NK-92 treated with Interleukin-12 subunit alpha and Interleukin-12 subunit beta, amount 100 ng/mL, for 24 hours (cell line): ENCODE data around the gene TDRD9.
"Not testable (repeated sequence)": the region's sequence is repeated elsewhere in the genome, so short reads cannot be mapped to it uniquely, and the experiment has no call there.

Source experiments
- DNase-seq: peaks from one replicate; lab custom pipeline; 2025; lab: John Stamatoyannopoulos, UW

Gene TDRD9, protein sequence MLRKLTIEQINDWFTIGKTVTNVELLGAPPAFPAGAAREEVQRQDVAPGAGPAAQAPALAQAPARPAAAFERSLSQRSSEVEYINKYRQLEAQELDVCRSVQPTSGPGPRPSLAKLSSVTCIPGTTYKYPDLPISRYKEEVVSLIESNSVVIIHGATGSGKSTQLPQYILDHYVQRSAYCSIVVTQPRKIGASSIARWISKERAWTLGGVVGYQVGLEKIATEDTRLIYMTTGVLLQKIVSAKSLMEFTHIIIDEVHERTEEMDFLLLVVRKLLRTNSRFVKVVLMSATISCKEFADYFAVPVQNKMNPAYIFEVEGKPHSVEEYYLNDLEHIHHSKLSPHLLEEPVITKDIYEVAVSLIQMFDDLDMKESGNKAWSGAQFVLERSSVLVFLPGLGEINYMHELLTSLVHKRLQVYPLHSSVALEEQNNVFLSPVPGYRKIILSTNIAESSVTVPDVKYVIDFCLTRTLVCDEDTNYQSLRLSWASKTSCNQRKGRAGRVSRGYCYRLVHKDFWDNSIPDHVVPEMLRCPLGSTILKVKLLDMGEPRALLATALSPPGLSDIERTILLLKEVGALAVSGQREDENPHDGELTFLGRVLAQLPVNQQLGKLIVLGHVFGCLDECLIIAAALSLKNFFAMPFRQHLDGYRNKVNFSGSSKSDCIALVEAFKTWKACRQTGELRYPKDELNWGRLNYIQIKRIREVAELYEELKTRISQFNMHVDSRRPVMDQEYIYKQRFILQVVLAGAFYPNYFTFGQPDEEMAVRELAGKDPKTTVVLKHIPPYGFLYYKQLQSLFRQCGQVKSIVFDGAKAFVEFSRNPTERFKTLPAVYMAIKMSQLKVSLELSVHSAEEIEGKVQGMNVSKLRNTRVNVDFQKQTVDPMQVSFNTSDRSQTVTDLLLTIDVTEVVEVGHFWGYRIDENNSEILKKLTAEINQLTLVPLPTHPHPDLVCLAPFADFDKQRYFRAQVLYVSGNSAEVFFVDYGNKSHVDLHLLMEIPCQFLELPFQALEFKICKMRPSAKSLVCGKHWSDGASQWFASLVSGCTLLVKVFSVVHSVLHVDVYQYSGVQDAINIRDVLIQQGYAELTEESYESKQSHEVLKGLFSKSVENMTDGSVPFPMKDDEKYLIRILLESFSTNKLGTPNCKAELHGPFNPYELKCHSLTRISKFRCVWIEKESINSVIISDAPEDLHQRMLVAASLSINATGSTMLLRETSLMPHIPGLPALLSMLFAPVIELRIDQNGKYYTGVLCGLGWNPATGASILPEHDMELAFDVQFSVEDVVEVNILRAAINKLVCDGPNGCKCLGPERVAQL (N-terminal part only)

DNA sequence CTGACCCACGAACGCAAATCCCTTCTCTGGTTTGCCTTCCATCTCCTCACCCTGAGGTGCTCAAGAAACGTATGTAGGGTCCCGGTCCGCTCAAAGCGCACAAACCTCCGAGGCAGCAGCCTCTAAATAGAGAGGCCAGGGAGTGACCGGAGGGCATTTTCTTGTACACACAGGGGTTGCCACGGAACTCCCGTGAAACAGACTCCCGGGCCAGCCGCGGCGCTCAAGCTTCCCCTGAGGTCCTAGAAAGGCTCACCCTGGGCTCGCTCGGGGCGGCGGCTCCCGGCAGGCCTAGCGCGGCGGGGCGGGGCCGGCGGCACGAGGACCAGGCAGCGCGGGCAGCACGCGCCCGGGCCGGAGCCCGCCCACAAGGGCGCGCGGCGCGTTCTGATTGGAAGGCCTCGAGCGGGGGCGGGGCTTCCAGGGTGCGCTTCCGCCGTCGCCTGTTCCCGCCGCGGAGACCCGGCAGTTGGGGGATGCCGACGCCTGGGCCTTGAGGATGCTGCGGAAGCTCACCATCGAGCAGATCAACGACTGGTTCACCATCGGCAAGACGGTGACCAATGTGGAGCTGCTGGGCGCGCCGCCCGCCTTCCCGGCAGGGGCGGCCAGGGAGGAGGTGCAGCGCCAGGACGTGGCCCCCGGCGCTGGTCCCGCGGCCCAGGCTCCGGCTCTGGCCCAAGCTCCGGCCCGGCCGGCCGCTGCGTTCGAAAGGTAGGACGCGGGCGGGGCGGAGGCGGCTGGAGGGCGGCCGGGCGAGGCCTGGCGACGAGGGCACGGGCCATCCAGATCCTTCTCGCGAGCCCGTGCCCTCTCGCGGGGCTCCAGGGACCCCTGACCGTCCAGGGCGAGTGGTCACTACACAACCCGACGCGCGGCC, at the start of gene TDRD9:
Gene TDRD9, plus strand, starts transcription at position 446 of the 880 bp plus-strand sequence. Its CDS starts 54 bp downstream, at position 500.
- no peak for DNase-seq

DNA sequence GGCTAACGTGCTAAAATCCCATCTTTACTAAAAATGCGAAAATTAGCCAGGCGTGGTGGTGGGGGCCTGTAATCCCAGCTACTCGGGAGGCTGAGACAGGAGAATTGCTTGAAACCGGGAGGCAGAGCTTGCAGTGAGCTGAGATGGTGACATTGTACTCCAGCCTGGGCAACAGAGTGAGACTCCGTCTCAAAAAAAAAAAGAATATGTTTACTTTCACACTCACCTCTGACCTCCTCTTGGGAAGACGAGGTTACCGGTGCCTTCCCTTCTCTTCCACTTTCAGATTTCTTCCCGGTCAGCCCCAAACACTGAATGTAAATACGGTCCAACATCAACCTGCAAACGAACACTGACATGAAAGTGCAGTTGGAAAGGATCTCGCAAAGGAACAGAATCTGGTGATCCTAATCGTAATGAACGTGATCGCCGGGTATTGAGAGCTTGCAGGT, 49.1 kb upstream of the TDRD9 start:
- no peak for DNase-seq

DNA sequence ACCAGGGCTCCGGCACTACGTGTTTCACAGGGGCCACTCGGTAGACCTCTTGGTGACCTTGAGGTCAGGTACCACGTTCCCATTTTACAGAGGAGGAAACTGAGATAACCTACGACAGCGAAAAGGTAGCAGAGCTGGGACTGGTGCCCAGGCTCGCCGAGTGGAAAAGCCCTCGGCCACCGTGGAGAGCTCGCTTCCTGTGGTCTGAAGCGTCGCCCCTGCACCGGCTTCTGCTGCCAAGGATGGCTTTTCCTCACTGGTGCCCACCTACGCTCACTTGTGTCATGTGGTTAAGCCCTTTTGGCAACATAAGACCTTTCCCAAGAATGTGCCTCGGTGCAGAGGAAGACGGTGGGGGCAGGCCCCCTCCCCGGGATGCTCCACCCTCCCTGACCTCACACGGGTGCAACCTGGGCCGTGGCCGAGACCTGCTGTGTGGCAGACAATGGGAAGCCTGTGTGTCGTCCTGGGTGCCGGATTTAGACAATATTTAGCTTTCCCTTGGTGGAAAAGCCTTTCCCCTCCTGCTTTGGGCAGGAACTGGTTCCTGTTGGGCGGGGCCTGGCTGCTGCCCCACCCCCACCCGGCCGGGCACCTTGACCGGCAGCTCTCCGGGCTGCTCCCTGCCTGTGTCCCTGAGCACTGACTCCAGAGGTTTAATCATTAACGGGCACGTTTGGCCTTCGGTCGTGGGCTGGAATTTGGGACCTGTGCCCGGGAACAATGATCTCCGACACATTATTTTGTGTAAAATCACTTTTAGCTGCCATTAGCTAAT, 48.5 kb upstream of the TDRD9 start:
- no peak for DNase-seq

DNA sequence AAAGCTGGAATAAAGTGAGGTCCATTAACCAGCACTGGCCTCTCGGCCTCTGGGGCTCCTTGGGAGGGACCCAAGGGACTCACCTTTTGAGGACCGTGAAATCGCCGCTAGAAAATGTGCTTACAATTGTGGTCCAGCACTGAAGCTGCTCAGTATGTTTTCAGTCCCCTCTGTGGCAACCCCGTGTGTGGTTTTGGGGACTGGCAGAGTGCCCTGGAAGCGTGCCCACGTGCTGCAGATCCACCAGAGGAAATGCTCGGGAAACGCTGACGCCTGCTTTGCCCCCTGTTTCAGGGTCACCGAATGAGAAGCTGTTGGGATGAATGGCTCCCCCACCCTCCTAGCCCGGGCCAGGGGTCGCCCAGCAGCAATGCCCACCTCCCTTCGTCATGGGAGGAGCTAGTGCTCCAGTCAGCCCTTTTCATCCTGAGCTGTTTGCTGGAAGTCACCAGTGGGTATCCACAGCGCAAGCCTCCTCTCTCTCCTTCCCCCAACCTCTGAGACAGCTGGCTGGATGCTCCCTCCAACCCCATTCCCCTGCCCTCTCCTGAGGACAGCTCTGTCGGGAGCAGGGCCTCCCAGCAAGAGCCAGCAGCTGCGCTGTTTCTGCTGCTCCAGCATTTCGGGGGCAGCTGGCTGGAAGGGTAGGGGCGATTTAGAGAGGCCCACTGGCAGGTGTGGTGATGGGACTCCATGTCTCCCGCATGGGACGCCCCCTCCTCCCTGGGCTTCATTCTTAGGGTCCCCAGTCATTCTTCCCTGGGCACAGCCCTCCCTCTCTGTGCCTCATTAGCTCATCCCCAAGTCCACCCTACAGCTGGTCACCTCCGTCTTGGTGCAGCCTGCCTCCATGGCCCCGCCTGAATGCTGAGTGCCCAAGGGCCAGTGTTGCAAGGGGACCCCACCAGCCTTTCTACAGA, 47.6 kb upstream of the TDRD9 start:
- DNase-seq: no peak

DNA sequence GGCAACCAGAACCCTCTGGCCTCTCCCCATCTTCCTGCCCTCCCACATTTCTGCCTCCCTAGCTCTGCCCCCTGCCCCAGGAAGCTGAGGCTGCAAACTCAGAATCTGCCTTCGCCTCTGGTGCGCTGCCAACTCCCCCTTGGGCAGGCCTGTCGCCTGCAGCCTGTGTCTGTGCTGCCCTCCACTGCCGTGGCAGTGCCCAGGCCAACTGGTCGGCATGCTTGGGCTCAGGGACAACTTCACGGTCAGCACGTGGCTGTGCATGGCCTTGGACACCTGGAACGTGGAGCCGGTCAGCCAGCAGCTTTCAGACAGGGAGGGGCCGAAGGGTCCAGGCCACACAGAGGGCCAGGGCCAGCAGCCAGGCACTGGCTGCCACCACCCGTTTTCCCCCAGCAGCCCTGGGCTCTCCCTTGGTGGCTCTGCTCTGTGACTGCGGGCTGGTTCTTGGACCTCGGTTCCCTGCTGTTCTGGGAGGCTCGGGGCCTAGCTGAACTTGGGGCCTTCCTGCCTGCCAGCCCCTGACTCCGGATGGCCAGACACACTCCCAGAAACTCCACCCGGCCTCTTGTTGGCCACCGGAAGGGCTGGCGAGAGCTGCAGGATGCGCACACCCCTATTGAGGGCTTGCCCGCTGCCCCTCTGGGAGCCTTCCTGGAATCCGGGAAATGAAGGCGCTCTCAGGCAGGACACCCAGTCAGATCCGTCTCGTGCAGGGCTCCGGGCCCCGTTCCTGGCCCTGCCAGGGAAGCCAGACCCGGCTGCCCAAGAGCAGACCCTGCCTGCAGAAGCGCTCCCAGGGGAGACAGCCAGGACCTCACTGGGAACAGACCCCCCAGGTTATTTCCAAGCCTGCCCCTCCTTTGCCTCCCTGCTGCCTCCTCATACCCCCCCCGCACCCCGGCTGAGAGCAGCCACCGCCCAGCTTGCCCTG, 46.7 kb upstream of the TDRD9 start:
- DNase-seq: no peak

DNA sequence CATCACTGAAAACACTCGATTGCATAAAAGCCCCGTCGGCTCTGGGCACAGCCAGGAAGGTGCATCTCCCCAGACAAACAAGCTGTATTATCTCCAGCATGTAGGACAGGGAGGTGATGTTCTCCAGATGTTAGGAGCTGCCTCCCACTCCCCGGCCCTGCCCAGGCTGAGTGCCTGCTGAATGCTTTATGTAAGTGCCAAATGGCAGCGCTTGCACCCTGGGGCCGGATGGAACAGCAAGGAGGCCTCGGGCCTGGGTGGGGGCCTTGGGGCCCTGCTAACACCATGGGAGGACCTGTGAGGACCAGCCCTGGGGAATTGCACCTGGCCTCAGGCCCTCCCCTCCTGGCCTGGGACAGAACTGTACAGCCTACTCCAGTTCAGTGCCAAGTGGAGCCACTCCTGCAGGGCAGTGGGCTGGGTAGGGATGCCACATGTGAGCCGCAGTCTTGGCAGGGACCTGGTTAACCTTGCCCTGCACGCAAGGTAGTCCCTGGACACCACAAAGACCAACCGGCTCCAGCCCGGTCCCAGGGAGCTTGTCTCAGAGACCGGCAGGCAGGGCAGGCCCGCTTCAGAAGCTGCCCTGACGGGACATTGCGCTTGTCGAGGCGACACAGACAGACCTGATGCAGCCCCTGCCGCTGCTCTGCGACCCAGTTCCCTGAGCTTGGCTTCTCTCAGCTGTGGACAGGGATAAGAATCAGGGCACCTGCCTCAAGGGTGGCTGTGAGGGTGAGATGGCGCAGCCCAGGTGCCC, 45.6 kb upstream of the TDRD9 start:
- no peak for DNase-seq

DNA sequence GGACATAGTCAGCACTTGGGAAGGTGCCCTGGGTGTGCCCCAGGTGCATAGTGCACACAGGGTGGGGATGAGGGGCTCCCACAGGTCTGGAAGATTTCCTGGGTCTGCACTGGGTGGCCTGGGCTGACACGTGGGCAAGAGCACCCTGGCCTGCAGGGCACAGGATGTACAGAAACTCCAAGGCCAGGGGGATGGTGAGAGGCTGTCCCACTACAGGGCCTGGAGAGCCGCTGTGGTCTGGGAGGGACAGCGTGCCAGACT, 45.1 kb upstream of the TDRD9 start:
- no peak for DNase-seq

DNA sequence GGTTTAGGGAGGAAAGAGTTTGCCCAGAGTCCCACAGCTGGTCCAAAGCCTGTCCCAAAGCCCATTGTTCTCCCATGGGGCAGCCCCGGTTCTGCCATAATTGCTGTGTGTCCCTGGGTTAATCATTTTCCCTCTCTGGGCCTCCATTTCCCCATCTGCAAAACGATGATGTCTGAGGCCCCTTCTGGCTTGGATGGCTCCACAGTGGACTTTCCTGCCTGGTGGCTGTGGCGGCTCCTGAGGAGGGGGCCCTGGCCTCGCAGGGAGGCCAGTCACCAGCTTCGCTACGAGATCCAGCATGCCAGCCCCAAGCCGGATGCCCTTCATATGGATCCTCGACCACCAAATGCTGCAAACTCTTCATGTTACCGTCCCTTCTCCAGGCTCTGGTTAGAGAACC, 43.4 kb upstream of the TDRD9 start:
- DNase-seq: no peak

DNA sequence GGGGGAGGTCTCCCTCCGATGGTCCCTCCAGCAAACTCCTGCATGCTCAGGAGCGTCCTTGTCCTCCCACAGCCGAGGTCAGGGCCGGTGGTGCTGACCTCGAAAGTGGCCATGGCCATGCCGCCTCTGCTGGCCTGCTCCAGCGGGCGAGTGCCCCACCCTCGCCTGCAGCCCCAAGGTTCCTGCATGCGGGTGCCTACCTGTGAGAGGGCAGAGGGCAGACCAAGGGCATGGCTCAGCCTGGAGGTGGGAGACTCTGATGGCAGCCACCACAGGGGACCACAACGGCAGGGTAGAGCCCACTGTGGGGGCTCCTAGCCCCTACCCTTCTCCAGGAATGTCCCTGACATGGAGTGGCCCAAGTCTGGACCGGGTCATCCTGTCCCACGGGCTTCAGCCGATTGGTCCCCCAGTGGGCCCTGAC, 42.7 kb upstream of the TDRD9 start:
- no peak for DNase-seq

DNA sequence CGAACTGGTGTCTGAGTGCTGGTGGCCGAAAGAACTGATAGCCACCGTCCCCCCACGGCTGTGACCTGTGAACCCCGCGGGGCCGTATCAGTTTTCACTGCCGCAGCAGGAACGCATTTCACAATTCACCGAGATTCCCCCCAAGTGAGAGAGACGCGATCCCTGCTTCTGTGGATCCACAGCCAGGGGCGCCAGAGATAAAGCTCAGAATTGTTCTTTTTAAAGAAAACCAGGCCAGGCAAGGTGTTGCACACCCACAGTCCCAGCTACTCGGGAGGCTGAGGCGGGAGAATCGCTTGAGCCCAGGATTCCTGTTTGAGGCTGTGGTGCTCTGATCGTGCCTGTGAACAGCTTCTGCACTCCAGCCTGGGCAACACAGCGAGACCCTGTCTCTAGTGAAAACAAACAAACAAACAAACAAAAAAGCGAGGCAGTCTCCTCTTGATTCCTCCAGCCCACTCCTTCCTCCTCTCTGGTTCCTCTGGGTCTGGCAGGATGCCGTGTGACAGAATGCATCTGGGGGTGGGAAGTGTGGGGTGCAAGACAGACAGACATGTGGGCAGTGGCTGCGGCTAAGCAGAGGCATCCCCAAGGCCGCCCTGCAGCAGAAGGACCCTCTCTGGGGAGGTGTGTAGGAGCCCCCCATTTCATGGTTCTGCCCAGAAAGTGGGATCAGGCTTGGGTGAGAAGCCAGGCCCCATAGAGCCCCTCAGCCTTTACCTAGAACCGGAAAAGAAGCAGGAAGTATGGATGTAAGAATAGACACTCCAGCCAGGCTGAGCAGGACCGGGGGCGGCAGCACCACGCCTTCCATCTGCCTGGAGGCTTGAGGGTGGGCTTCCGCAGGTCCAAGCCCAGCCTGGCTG, 41.7 kb upstream of the TDRD9 start:
- no peak for DNase-seq

DNA sequence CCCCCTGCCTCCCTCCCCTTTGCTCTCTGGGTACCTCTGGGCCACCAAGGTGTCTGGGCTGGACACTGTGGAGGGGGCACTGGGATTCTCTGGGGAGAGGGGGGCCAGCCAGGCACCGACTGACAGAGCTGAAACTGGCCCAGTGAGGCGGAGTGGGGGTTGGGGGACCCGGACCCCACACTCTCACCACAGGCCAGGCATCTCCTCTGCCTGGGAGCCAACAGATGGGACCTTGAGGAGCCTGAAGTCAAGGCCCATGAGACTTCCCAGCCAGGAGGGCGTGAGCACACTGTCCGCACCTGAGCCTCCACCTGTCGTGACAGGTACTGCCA, 41.1 kb upstream of the TDRD9 start:
- no peak for DNase-seq

DNA sequence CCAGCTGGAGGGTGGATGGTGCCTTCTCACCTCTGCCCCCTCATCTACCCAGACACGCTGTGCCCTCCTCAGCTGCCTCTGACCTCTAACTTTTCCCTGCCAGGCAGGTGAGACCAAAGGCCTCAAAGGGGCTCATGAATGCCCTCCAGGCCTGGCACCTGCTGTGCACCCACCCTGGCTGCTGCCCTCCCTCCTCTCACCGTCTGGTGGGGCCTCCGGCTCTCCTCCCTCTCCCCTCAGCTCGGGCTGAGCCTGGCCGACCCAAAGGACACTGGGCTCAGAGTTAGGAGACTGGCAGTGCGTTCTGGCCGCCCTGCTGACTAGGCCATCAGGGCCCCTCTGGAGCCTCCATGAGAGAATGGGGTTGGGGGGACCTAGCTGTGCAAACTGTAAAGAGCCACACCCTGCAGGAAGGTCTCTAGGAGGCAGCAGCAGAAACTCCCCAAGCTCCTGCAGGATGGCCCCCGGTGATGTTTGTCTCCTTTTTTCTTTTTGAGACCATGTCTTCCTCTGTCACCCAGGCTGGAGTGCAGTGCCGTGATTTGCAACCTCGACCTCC, 40.6 kb upstream of the TDRD9 start:
- no peak for DNase-seq

DNA sequence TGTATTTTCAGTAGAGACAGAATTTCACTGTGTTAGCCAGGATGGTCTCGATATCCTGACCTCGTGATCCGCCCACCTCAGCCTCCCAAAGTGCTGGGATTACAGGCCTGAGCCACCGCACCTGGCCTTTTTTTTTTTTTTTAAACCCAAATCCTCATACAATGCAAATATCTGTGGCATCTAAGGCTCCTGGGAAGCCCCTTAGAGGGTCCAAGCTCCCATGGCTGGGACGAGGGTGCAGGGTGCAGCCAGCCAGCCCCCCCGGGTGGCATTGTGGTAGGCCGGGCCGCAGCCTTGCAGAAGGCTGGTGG, 39.3 kb upstream of the TDRD9 start:
- DNase-seq: not testable (repeated sequence)

DNA sequence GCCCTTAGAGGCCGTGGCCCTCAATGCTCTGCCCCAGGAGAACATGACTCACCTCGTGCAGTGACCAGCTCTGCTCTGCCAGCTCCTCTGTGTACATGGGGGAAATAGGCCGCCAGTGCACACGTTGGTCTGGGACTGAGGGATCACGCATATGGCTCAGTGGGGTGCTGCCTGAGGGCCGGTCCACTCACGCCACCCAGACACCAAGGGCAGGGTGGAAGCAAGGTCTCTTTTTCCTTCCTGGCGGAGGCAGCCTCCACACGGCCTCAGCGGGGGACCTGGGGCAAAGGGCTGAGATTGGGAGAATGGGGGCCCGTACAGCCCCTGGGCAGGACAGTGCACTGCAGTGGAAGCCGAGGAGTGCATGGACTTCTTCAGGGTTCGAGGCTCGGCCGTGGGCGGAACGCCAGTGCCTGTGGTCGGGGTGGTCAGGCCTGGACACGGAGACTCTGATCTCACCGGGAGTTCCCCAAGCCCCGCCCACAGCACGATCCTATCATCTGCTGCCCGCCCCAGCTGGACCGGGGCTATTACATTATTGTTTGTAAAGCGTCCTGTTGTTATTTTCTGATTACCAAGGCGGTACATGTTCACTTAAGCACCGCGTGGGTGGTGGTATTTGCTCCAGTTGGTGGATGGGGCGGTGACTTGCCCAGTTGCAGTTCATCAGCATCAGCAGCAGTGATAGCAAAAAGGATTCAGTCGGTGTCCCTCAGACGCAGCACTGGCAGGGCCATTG, 38.8 kb upstream of the TDRD9 start:
- no peak for DNase-seq

DNA sequence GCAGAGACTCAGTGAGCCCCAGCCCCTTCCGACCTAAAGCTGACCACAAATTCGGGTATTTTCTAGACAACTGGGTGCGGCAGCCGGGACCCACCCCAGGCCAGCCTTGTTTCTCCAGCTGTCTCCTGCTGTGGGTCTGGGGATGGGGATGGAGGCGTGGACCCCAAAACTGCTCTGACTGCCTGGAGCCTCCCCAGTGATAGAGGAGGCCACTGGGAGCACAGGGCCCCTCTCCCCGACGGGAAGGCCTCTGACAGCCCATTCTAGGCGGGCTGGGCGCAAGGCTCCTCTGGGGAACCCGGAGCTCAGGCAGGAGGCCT, 38.2 kb upstream of the TDRD9 start:
- no peak for DNase-seq
